ENCODE measurements around the gene DOCK4.
A peak's percentile ranks its signal among the peaks of the same experiment; 100 is the strongest.

The DOCK4 gene

GRCh38 chr7:112211348-112211907 lies 5.2 kb upstream of the DOCK4 start:
- no peak for TF ChIP-seq CTCF (IDR thresholded peaks at IDR 0.05; ENCODE audit: control insufficient read depth, insufficient read depth, low read depth, low read length, missing control alignments)
- no peak for DNase-seq (ENCODE audit: low read depth)
- H3K4me3 ChIP-seq (ENCODE audit: control insufficient read depth, low read depth, low read length) = no peak overlapping the region

DNA sequence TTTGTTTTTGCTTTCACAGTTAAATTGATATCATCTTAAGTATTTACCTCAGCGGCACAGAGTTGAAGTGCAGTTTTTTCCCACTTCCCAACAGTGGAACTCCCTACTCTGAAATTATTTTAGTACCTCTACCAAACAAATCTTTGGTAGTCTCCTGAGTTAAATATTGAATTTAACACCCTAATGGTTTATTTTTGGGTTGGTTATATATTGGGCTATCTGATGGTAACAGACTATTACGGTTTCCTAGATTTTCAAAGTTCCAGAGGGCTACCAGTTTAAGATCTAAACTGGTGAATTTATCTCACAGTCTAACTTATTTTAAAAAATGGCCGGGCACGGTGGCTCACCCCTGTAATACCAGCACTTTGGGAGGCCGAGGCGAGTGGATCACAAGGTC lies 1.6 kb upstream of the DOCK4 start:
- TF ChIP-seq CTCF (IDR thresholded peaks at IDR 0.05; ENCODE audit: control insufficient read depth, insufficient read depth, low read depth, low read length, missing control alignments) = no peak
- no peak overlapping the region for H3K4me3 ChIP-seq (ENCODE audit: control insufficient read depth, low read depth, low read length)

DNA sequence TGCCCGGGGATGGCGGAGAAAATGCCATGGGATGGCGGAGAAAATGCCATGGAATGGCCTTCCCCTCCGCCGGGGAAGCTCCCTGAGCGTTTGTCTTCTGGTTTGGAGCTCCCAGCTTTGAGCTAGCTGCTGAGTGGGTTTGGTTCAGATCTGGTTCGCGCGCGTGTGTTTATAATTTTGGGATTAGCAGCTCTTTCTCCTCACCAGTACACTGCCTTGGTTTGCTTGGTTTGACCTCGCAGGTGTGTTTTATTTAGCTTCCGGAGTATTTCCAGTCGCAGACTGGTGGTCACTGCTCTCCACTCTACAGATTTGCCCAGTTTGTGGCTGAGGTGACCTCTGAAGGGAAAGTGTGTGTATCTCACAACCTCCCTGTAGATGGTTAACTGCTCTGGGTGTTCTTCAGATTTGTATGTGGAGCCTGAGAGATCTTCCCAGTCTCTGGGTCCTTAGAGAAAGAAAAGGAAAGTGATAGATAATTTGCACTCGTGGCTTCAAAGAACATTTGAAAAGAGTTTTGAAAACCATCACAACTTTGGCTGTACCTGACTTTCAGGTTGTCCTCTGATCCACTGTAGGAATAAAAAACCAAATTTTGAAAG lies 893 bp upstream of the DOCK4 start:
- no peak for TF ChIP-seq CTCF (IDR thresholded peaks at IDR 0.05; ENCODE audit: control insufficient read depth, insufficient read depth, low read depth, low read length, missing control alignments)
- no peak for DNase-seq (ENCODE audit: low read depth)
- H3K4me3 ChIP-seq (ENCODE audit: control insufficient read depth, low read depth, low read length) = peak overlapping the region; percentile 85

More for the DNA sequence above, 1.6 kb upstream of the DOCK4 start:
- DNase-seq (ENCODE audit: low read depth) = no peak

DNA sequence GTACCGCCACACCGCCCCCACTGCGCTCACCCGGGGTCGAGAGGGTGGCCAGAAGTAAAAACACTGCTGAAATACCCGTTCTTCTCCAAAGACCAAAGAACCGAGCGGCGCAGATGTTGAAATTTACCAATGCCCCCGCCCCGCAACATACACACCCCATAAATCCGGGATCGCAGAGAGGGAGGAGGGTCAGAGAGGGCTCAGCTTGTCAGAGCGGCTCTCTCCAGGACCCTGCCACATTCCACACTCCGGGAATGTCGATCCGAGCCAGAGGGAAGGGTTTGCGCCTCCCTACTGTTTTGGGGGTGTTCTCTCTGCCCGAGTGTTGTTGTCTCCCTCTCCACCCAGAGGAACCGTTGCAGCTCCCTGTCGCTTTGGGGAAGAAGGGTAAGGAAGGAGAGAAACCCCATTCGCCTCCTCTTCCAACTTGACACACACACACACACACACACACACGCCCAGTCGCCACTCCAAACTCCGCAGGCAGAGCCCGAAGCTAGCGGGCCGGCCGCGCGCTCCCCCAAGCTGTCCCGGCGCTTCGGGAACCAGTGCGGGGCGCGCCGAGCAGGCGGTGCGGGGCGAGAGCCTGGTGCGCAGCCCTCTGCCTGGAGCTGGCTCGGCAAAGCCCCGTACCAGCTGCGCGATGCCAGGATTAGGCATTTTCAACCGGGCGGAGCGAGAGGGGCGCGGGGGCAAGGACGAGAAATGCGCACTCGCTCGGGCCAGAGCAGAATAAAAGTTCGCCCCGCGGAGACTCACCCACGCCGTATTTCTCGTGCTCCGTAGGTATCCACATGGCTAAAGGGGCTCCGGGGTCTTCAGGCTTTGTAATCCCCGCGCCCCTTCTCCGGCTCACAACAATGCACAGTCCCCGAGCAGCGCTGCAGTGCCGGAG lies 609 bp downstream of the DOCK4 start:
- H3K4me3 ChIP-seq (ENCODE audit: control insufficient read depth, low read depth, low read length) = peak overlapping the region; percentile 84
- TF ChIP-seq CTCF (IDR thresholded peaks at IDR 0.05; ENCODE audit: control insufficient read depth, insufficient read depth, low read depth, low read length, missing control alignments) = no peak
- no peak for DNase-seq (ENCODE audit: low read depth)

DNA sequence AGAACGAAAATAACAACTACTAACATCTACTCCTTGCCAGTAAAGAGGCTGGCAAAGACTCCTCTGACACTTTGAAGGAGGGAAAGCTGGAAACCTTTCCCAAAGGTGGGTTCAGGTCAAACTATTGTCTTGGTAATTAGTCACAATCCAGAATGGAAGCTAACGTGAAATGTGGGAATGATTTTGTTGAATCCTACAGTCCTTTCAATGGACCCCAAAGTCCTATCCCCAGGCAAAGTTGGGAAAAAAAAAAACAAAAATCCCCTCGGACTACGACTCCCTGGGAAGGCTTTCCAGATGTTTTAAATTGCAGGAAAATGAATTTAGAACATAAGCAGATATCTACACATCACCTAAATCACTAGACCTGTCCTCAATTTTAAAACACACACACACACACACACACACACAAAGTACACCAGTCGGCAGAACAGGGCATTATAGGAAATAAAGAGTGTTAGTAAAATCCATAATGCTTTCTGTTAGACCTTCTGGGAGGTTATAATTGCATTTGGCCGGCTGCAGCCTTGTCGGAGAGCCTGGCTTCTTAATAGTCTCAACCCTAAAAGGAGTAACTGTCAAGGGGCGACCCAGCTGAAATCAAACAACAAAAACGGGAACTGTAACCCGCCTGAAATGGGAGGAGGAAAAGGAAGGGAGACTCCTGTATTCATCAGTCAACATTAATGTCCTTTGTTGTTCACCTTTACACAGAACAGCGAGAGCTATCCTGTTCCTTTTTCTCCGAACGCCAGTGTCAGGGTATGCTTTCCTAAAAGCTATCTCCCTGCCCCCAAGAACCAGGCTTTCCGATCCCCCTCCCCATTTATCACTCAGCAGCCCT lies 1.5 kb downstream of the DOCK4 start:
- TF ChIP-seq CTCF (IDR thresholded peaks at IDR 0.05; ENCODE audit: control insufficient read depth, insufficient read depth, low read depth, low read length, missing control alignments) = no peak
- no peak for DNase-seq (ENCODE audit: low read depth)
- peak overlapping the region; percentile 84 for H3K4me3 ChIP-seq (ENCODE audit: control insufficient read depth, low read depth, low read length)

GRCh38 chr7:112203365-112203739 lies 2.8 kb downstream of the DOCK4 start:
- no peak overlapping the region for H3K4me3 ChIP-seq (ENCODE audit: control insufficient read depth, low read depth, low read length)
- no peak for TF ChIP-seq CTCF (IDR thresholded peaks at IDR 0.05; ENCODE audit: control insufficient read depth, insufficient read depth, low read depth, low read length, missing control alignments)
- DNase-seq (ENCODE audit: low read depth) = no peak
